MM.1S (cell line): ENCODE results near the gene MOCS2.

Experiments used
- EZH2 ChIP-seq: fragments of 300-600 bp; sonication (generic); optimal IDR thresholded peaks from 2 replicates; pipeline ENCODE3; 2017; ENCODE audit warnings: low read depth, mild to moderate bottlenecking, antibody characterized with exemption, low read length, mixed read lengths
- TF ChIP-seq, protein P1 (sequence below): fragments of 300-600 bp; sonication (generic); IDR thresholded peaks from 2 replicates; pipeline ENCODE4 v1.5.1; 2016; ENCODE audit warnings: antibody characterized with exemption, low read length, mixed read lengths

DNA sequence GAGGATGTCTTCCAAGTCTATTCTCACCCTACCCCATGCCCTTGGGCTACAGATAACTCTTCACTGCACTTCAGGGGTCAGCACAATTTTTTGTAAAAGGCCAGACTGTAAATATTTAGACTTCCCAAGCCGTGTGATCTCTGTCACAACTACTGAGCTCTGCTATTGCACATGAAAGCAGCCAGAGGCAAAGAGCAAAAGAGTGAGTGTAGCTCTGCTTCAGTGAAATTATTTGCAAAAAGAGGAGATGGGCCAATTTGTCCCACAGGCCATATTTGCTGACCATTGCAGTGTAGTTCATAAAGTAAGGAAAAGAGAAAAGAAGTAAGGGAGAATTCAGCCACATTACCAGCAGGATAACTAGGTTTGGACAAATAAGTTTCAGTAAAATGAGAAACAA is 7.0 kb upstream of the MOCS2 start:
- TF ChIP-seq, protein P1, sequence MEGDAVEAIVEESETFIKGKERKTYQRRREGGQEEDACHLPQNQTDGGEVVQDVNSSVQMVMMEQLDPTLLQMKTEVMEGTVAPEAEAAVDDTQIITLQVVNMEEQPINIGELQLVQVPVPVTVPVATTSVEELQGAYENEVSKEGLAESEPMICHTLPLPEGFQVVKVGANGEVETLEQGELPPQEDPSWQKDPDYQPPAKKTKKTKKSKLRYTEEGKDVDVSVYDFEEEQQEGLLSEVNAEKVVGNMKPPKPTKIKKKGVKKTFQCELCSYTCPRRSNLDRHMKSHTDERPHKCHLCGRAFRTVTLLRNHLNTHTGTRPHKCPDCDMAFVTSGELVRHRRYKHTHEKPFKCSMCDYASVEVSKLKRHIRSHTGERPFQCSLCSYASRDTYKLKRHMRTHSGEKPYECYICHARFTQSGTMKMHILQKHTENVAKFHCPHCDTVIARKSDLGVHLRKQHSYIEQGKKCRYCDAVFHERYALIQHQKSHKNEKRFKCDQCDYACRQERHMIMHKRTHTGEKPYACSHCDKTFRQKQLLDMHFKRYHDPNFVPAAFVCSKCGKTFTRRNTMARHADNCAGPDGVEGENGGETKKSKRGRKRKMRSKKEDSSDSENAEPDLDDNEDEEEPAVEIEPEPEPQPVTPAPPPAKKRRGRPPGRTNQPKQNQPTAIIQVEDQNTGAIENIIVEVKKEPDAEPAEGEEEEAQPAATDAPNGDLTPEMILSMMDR = no peak
- TF ChIP-seq EZH2 = no peak
